GM19351 (cell line): ENCODE results near the gene ASB18.

Experiments
- ATAC-seq: cut with Tn5 transposase; IDR thresholded peaks from one replicate; pipeline ENCODE4 v1.9.1; 2021; ENCODE audit warnings: mild to moderate bottlenecking, moderate library complexity; ENCODE audit not compliant: unreplicated experiment

The ASB18 gene

GRCh38 chr2:236164925-236165841 lies 99.0 kb downstream of the ASB18 start:
- no peak for ATAC-seq

- ATAC-seq: no peak
Observed at GRCh38 chr2:236164201-236164924, 99.8 kb downstream of the ASB18 start.

GRCh38 chr2:236163471-236164200 lies 100.6 kb downstream of the ASB18 start:
- no peak for ATAC-seq

- ATAC-seq: no peak
Observed at GRCh38 chr2:236162882-236163470, 101.2 kb downstream of the ASB18 start.

GRCh38 chr2:236162031-236162845 lies 102.0 kb downstream of the ASB18 start:
- ATAC-seq: no peak

GRCh38 chr2:236161531-236161930 lies 102.7 kb downstream of the ASB18 start:
- ATAC-seq: no peak

GRCh38 chr2:236161082-236161462 lies 103.1 kb downstream of the ASB18 start:
- ATAC-seq: no peak

GRCh38 chr2:236160366-236161081 lies 103.7 kb downstream of the ASB18 start:
- ATAC-seq: no peak

GRCh38 chr2:236159778-236160170 lies 104.4 kb downstream of the ASB18 start:
- ATAC-seq: no peak

GRCh38 chr2:236158969-236159777 lies 105.0 kb downstream of the ASB18 start:
- no peak for ATAC-seq

GRCh38 chr2:236157815-236158498 lies 106.2 kb downstream of the ASB18 start:
- no peak for ATAC-seq

- ATAC-seq: no peak
Observed at GRCh38 chr2:236157366-236157765, 106.8 kb downstream of the ASB18 start.

- no peak for ATAC-seq
Observed at GRCh38 chr2:236156860-236157194, 107.4 kb downstream of the ASB18 start.

- no peak for ATAC-seq
Observed at GRCh38 chr2:236156095-236156859, 107.9 kb downstream of the ASB18 start.

- ATAC-seq: no peak
Observed at GRCh38 chr2:236155406-236155805, 108.8 kb downstream of the ASB18 start.

GRCh38 chr2:236146436-236146835 lies 117.8 kb downstream of the ASB18 start:
- ATAC-seq: no peak

- ATAC-seq: no peak
Observed at GRCh38 chr2:236143811-236144210, 120.4 kb downstream of the ASB18 start.
